NB4 (cell line): ENCODE results near the gene PLCH2.
"Not testable (repeated sequence)": the region's sequence is repeated elsewhere in the genome, so short reads cannot be mapped to it uniquely, and the experiment has no call there.

Source experiments
- DNase-seq: peaks from one replicate; pipeline ENCODE4 v3.0.0; 2010; ENCODE audit warnings: low read depth
- H3K4me3 ChIP-seq: one replicate; pipeline ENCODE4 v1.5.1; 2011; ENCODE audit warnings: mild to moderate bottlenecking, low read depth, low read length, moderate library complexity
- CTCF ChIP-seq: IDR thresholded peaks from one replicate; pipeline ENCODE4 v1.5.1; 2012; ENCODE audit warnings: low read depth, low read length
- MAX ChIP-seq: IDR thresholded peaks from 2 replicates; pipeline ENCODE4 v1.6.1; 2011; ENCODE audit warnings: low read depth, low read length
- MYC ChIP-seq: IDR thresholded peaks from 2 replicates; pipeline ENCODE4 v1.6.1; 2011; ENCODE audit warnings: low read depth, low read length
- POLR2A ChIP-seq: IDR thresholded peaks from 2 replicates; pipeline ENCODE4 v1.6.1; 2011; ENCODE audit warnings: mild to moderate bottlenecking; ENCODE audit not compliant: insufficient read length; ENCODE audit errors: extremely low read depth

The PLCH2 gene

GRCh38 chr1:2547210-2548067 lies 71.3 kb downstream of the PLCH2 start:
- peak overlapping the region; percentile 57 for H3K4me3 ChIP-seq
- DNase-seq = peak; percentile 59
- TF ChIP-seq MYC (no peak), POLR2A (peak; percentile 6)

GRCh38 chr1:2548068-2548589 lies 72.0 kb downstream of the PLCH2 start:
- H3K4me3 ChIP-seq = no peak overlapping the region
- DNase-seq = peak; percentile 82
- TF ChIP-seq MAX (peak; percentile 58), MYC (peak; percentile 49; the same call in 1 of the 2 replicates), POLR2A (peak; percentile 27), CTCF (peak; percentile 83)

- H3K4me3 ChIP-seq, DNase-seq: not testable (repeated sequence)
Measured at GRCh38 chr1:2549367-2550029, 73.4 kb downstream of the PLCH2 start.

GRCh38 chr1:2550309-2550861 lies 74.3 kb downstream of the PLCH2 start:
- not testable (repeated sequence) for DNase-seq, H3K4me3 ChIP-seq

- not testable (repeated sequence) for H3K4me3 ChIP-seq, DNase-seq
Measured at GRCh38 chr1:2551544-2551943, 75.5 kb downstream of the PLCH2 start.

- no peak for DNase-seq
Measured at GRCh38 chr1:2552189-2552588, 76.1 kb downstream of the PLCH2 start.

GRCh38 chr1:2553076-2553475 lies 77.0 kb downstream of the PLCH2 start:
- H3K4me3 ChIP-seq, DNase-seq: not testable (repeated sequence)

More at GRCh38 chr1:2552189-2552588, 76.1 kb downstream of the PLCH2 start:
- TF ChIP-seq MAX = no peak
- TF ChIP-seq POLR2A = no peak
- no peak for TF ChIP-seq CTCF
- TF ChIP-seq MYC = no peak
- no peak overlapping the region for H3K4me3 ChIP-seq

- no peak for DNase-seq
- H3K4me3 ChIP-seq = no peak overlapping the region
- TF ChIP-seq MYC = no peak
- no peak for TF ChIP-seq MAX
- TF ChIP-seq CTCF = no peak
- no peak for TF ChIP-seq POLR2A
Measured at GRCh38 chr1:2553871-2554620, 78.0 kb downstream of the PLCH2 start.
